Right ventricle myocardium superior (tissue), 1 donor: ENCODE data around the gene OPRM1. TPM values are rescaled to one million over a fixed set of nuclear protein-coding genes. Genes with fewer than 3 reads are reported as not detected.
"Not testable (repeated sequence)": the region's sequence is repeated elsewhere in the genome, so short reads cannot be mapped to it uniquely, and the experiment has no call there.

Experiments
- ATAC-seq: fragments of 200-7000 bp; cut with Tn5 transposase; one replicate; pipeline ENCODE4 v1.9.1; 2020; ENCODE audit warnings: mild to moderate bottlenecking; ENCODE audit not compliant: poor library complexity
- DNase-seq: peaks from one replicate; pipeline ENCODE4 v3.0.0-alpha.2; 2020
- intact Hi-C: fragments of 100-400 bp; cut with DNase I; formaldehyde crosslinking; loops from one replicate; pipeline ENCODE4 v1.11.2; 2022
- total RNA-seq: library from RNA; stranded (reverse); fragmentation: NEBNext Ultra II Directional; extraction: Animal tissue kit (Norgen Biotek cat#: 25700); gene quantifications from one replicate; pipeline ENCODE4 v1.2.1, GENCODE V29; 2021
- donor health status: DM: no; HTN: yes; CAD: no; lungs with severe emphysema.

The OPRM1 gene
- total RNA-seq, 1 donor from 2014 or later: not detected

- intact Hi-C loops: no loop called here
- ATAC-seq (no peak), DNase-seq (no peak)
Observed at GRCh38 chr6:154127657-154128056, 88.6 kb downstream of the OPRM1 start.

- no peak for DNase-seq
- intact Hi-C loops: no loop called here
- ATAC-seq: no peak
Observed at GRCh38 chr6:154134471-154135147, 95.6 kb downstream of the OPRM1 start.

- DNase-seq (no peak), ATAC-seq (no peak)
- intact Hi-C loops: no loop called here
Observed at GRCh38 chr6:154138793-154139192, 99.8 kb downstream of the OPRM1 start.

GRCh38 chr6:154139892-154140291 lies 100.9 kb downstream of the OPRM1 start:
- intact Hi-C loops: no loop called here

GRCh38 chr6:154140743-154141142 lies 101.7 kb downstream of the OPRM1 start:
- ATAC-seq (no peak), DNase-seq (no peak)
- intact Hi-C loops: no loop called here

More at GRCh38 chr6:154139892-154140291, 100.9 kb downstream of the OPRM1 start:
- no peak for DNase-seq
- no peak for ATAC-seq

GRCh38 chr6:154143753-154144152 lies 104.7 kb downstream of the OPRM1 start:
- no peak for ATAC-seq

GRCh38 chr6:154154389-154154967 lies 115.4 kb downstream of the OPRM1 start:
- no peak for ATAC-seq
- intact Hi-C loops: loop anchor here (5.0 kb wide), 1 partner anchor 218 kb away; no protein-coding TSS in a partner anchor
- no peak for DNase-seq

More at GRCh38 chr6:154143753-154144152, 104.7 kb downstream of the OPRM1 start:
- DNase-seq: no peak
- intact Hi-C loops: no loop called here

GRCh38 chr6:154156135-154156896 lies 117.3 kb downstream of the OPRM1 start:
- ATAC-seq: peak; percentile 75
- intact Hi-C loops: loop anchor here (5.0 kb wide), 1 partner anchor 121 kb away; no protein-coding TSS in a partner anchor

GRCh38 chr6:154157082-154157481 lies 118.0 kb downstream of the OPRM1 start:
- ATAC-seq: no peak
- DNase-seq: no peak
- intact Hi-C loops: loop anchor here (5.0 kb wide), 1 partner anchor 120 kb away; no protein-coding TSS in a partner anchor

More at GRCh38 chr6:154156135-154156896, 117.3 kb downstream of the OPRM1 start:
- no peak for DNase-seq

GRCh38 chr6:154157706-154158105 lies 118.7 kb downstream of the OPRM1 start:
- ATAC-seq (no peak), DNase-seq (no peak)
- intact Hi-C loops: loop anchor here (5.0 kb wide), 1 partner anchor 120 kb away; no protein-coding TSS in a partner anchor

- DNase-seq (no peak), ATAC-seq (no peak)
- intact Hi-C loops: loop anchor here (5.0 kb wide), 1 partner anchor 118 kb away; no protein-coding TSS in a partner anchor
Observed at GRCh38 chr6:154159126-154159525, 120.1 kb downstream of the OPRM1 start.

- ATAC-seq: peak; percentile 29
Observed at GRCh38 chr6:154161689-154162088, 122.6 kb downstream of the OPRM1 start.

GRCh38 chr6:154164397-154164796 lies 125.4 kb downstream of the OPRM1 start:
- peak; percentile 56 for ATAC-seq
- intact Hi-C loops: no loop called here
- DNase-seq: peak; percentile 61

More at GRCh38 chr6:154161689-154162088, 122.6 kb downstream of the OPRM1 start:
- intact Hi-C loops: no loop called here
- no peak for DNase-seq

- ATAC-seq (peak; percentile 8), DNase-seq (no peak)
- intact Hi-C loops: no loop called here
Observed at GRCh38 chr6:154165478-154165877, 126.4 kb downstream of the OPRM1 start.

- intact Hi-C loops: no loop called here
- no peak for DNase-seq
- ATAC-seq: no peak
Observed at GRCh38 chr6:154166140-154166539, 127.1 kb downstream of the OPRM1 start.

GRCh38 chr6:154167126-154167525 lies 128.1 kb downstream of the OPRM1 start:
- intact Hi-C loops: no loop called here
- ATAC-seq: peak; percentile 74
- DNase-seq: no peak

- ATAC-seq: no peak
- DNase-seq: no peak
- intact Hi-C loops: no loop called here
Observed at GRCh38 chr6:154169193-154169847, 130.3 kb downstream of the OPRM1 start.

- DNase-seq (no peak), ATAC-seq (no peak)
- intact Hi-C loops: no loop called here
Observed at GRCh38 chr6:154170106-154170505, 131.1 kb downstream of the OPRM1 start.

GRCh38 chr6:154172393-154172792 lies 133.4 kb downstream of the OPRM1 start:
- intact Hi-C loops, DNase-seq, ATAC-seq: not testable (repeated sequence)
